SK-N-SH treated with all-trans-retinoic acid at 6 μM for 48 hours (cell line): ENCODE measurements around the gene USP48.
A peak's percentile ranks its signal among the peaks of the same experiment; 100 is the strongest.

ENCODE experiments used
- ATAC-seq: fragments of 200-7000 bp; cut with Tn5 transposase; 3 replicates; pipeline ENCODE4 v1.9.1; 2020; ENCODE audit warnings: mild to moderate bottlenecking, moderate library complexity
- ARNTL ChIP-seq: fragments of 450-650 bp; formaldehyde crosslinking; IDR thresholded peaks from 2 replicates; pipeline ENCODE4 v1.5.0; 2020; ENCODE audit warnings: low read depth, mild to moderate bottlenecking, moderate library complexity, borderline replicate concordance
- BACH2 ChIP-seq: fragments of 250-450 bp; sonication (Bioruptor Pico); IDR thresholded peaks from 2 replicates; pipeline ENCODE4 v1.9.0; 2021; ENCODE audit warnings: mild to moderate bottlenecking, borderline replicate concordance
- CSDC2 ChIP-seq: fragments of 250-450 bp; sonication (Bioruptor Pico); IDR thresholded peaks from 2 replicates; pipeline ENCODE4 v1.5.0; 2020; ENCODE audit warnings: mild to moderate bottlenecking, moderate library complexity
- ESRRG ChIP-seq: fragments of 250-450 bp; sonication (Bioruptor Pico); IDR thresholded peaks from 2 replicates; pipeline ENCODE4 v1.6.1; 2021; ENCODE audit warnings: mild to moderate bottlenecking
- ISL1 ChIP-seq: fragments of 250-450 bp; sonication (Bioruptor Pico); IDR thresholded peaks from 2 replicates; pipeline ENCODE4 v2.1.2; 2022; ENCODE audit warnings: mild to moderate bottlenecking, moderate library complexity
- PPARA ChIP-seq: fragments of 250-450 bp; sonication (Bioruptor Pico); IDR thresholded peaks from 2 replicates; pipeline ENCODE4 v1.5.0; 2020; ENCODE audit warnings: mild to moderate bottlenecking, borderline replicate concordance
- RARB ChIP-seq: fragments of 250-450 bp; sonication (Bioruptor Pico); IDR thresholded peaks from 2 replicates; pipeline ENCODE4 v1.8.0; 2021; ENCODE audit warnings: mild to moderate bottlenecking, moderate library complexity
- SNAI2 ChIP-seq: fragments of 250-450 bp; sonication (Bioruptor Pico); IDR thresholded peaks from 2 replicates; pipeline ENCODE4 v1.5.0; 2020; ENCODE audit warnings: mild to moderate bottlenecking, moderate library complexity
- TCF4 ChIP-seq: fragments of 250-450 bp; sonication (Bioruptor Pico); IDR thresholded peaks from 2 replicates; pipeline ENCODE4 v1.8.0; 2021; ENCODE audit warnings: mild to moderate bottlenecking, moderate library complexity, borderline replicate concordance
- TOX ChIP-seq: fragments of 250-450 bp; sonication (Bioruptor Pico); IDR thresholded peaks from 2 replicates; pipeline ENCODE4 v1.8.0; 2021; ENCODE audit warnings: mild to moderate bottlenecking, moderate library complexity, borderline replicate concordance
- ZC3H10 ChIP-seq: fragments of 250-450 bp; sonication (Bioruptor Pico); IDR thresholded peaks from 2 replicates; pipeline ENCODE4 v1.5.1; 2021; ENCODE audit warnings: mild to moderate bottlenecking, moderate library complexity
- ZFP3 ChIP-seq: fragments of 250-450 bp; sonication (Bioruptor Pico); IDR thresholded peaks from 2 replicates; pipeline ENCODE4 v1.5.0; 2020; ENCODE audit warnings: mild to moderate bottlenecking, moderate library complexity
- ZFP30 ChIP-seq: fragments of 450-650 bp; formaldehyde crosslinking; IDR thresholded peaks from 2 replicates; pipeline ENCODE4 v1.5.0; 2022; ENCODE audit warnings: mild to moderate bottlenecking, moderate library complexity
- ZNF565 ChIP-seq: fragments of 450-650 bp; formaldehyde crosslinking; conservative IDR thresholded peaks from 2 replicates; pipeline ENCODE4 v1.5.0; 2020; ENCODE audit warnings: low read depth, mild to moderate bottlenecking, moderate library complexity
- ZNF8 ChIP-seq: fragments of 450-650 bp; formaldehyde crosslinking; IDR thresholded peaks from 2 replicates; pipeline ENCODE4 v1.5.0; 2020; ENCODE audit warnings: mild to moderate bottlenecking, moderate library complexity
- TF ChIP-seq, protein P1 (sequence below): fragments of 250-450 bp; sonication (Bioruptor Pico); IDR thresholded peaks from 2 replicates; pipeline ENCODE4 v1.8.0; 2021; ENCODE audit warnings: low read depth, mild to moderate bottlenecking, moderate library complexity, borderline replicate concordance
- TF ChIP-seq, protein P2 (sequence below): fragments of 250-450 bp; sonication (Bioruptor Pico); IDR thresholded peaks from 2 replicates; pipeline ENCODE4 v1.5.0; 2020; ENCODE audit warnings: mild to moderate bottlenecking, moderate library complexity
- TF ChIP-seq, protein P3 (sequence below): fragments of 250-450 bp; sonication (Bioruptor Pico); IDR thresholded peaks from 2 replicates; pipeline ENCODE4 v1.5.1; 2020; ENCODE audit warnings: low read depth, mild to moderate bottlenecking, moderate library complexity
- TF ChIP-seq, protein P4 (sequence below): fragments of 250-450 bp; sonication (Bioruptor Pico); IDR thresholded peaks from 2 replicates; pipeline ENCODE4 v1.5.1; 2021; ENCODE audit warnings: mild to moderate bottlenecking, moderate library complexity
- TF ChIP-seq, protein P5 (sequence below): fragments of 250-450 bp; sonication (Bioruptor Pico); IDR thresholded peaks from 2 replicates; pipeline ENCODE4 v1.8.0; 2020; ENCODE audit warnings: mild to moderate bottlenecking, moderate library complexity, borderline replicate concordance

USP48 gene

DNA sequence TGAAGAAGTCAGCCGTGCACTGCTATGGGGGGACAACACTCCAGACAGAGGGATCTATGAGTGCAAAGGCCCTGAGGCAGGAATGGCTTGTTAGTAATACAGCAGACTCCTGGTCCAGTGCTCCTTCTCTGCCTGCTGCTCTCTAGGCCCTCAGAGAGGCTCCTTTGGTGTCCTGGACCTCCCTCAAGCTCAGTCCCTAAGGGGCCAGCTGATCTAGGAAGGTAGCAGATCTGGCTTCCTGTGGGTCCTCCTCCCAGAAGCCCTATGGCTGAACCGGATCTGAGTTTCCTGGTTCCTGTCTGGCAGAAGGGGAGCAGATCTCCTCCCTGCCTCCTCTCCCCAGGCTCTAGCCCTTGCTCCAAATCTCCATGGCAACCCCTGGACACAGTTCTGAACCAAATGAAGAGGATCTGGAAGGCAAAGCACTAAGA is 28.9 kb upstream of the USP48 start, which contains the start of gene LDLRAD2:
LDLRAD2 (plus strand) TSS at position 391 of the 431 bp plus-strand sequence. CDS start 187 bp downstream, outside the sequence.
- TF ChIP-seq TOX (CRISPR knock-in tag) (no peak), SNAI2 (CRISPR knock-in tag) (no peak), BACH2 (no peak)

DNA sequence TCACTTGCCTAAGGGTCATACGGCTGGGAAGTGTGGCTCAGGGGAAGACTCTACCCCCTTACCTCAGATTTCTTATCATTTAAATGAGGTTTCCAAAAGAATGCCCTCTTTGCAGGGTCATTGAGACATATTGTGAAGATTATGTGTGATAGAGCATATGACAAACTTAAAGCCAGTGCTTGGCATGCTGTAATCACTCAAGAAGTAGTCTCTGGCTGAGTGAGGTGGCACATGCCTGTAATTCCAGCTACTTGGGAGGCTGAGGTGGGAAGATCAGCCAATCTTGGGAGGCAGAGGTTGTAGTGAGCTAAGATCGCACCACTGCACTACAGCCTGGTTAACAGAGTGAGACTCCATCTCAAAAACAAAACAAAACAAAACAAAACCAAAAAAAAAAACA is 21.6 kb upstream of the USP48 start:
- TF ChIP-seq, protein P1, sequence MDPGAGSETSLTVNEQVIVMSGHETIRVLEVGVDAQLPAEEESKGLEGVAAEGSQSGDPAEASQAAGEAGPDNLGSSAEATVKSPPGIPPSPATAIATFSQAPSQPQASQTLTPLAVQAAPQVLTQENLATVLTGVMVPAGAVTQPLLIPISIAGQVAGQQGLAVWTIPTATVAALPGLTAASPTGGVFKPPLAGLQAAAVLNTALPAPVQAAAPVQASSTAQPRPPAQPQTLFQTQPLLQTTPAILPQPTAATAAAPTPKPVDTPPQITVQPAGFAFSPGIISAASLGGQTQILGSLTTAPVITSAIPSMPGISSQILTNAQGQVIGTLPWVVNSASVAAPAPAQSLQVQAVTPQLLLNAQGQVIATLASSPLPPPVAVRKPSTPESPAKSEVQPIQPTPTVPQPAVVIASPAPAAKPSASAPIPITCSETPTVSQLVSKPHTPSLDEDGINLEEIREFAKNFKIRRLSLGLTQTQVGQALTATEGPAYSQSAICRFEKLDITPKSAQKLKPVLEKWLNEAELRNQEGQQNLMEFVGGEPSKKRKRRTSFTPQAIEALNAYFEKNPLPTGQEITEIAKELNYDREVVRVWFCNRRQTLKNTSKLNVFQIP (CRISPR knock-in tag): no peak
- no peak for TF ChIP-seq ARNTL (CRISPR knock-in tag)
- TF ChIP-seq ZFP3 (CRISPR knock-in tag): no peak
- TF ChIP-seq PPARA (CRISPR knock-in tag): no peak
- TF ChIP-seq ESRRG (CRISPR knock-in tag): no peak
- TF ChIP-seq, protein P2, sequence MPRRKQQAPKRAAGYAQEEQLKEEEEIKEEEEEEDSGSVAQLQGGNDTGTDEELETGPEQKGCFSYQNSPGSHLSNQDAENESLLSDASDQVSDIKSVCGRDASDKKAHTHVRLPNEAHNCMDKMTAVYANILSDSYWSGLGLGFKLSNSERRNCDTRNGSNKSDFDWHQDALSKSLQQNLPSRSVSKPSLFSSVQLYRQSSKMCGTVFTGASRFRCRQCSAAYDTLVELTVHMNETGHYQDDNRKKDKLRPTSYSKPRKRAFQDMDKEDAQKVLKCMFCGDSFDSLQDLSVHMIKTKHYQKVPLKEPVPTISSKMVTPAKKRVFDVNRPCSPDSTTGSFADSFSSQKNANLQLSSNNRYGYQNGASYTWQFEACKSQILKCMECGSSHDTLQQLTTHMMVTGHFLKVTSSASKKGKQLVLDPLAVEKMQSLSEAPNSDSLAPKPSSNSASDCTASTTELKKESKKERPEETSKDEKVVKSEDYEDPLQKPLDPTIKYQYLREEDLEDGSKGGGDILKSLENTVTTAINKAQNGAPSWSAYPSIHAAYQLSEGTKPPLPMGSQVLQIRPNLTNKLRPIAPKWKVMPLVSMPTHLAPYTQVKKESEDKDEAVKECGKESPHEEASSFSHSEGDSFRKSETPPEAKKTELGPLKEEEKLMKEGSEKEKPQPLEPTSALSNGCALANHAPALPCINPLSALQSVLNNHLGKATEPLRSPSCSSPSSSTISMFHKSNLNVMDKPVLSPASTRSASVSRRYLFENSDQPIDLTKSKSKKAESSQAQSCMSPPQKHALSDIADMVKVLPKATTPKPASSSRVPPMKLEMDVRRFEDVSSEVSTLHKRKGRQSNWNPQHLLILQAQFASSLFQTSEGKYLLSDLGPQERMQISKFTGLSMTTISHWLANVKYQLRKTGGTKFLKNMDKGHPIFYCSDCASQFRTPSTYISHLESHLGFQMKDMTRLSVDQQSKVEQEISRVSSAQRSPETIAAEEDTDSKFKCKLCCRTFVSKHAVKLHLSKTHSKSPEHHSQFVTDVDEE: no peak
- no peak for TF ChIP-seq ZFP30 (CRISPR knock-in tag)
- no peak for ATAC-seq

More for the DNA sequence above, 28.9 kb upstream of the USP48 start, which contains the start of gene LDLRAD2:
- ATAC-seq: peak; percentile 15; the same call in 2 of the 3 replicates

DNA sequence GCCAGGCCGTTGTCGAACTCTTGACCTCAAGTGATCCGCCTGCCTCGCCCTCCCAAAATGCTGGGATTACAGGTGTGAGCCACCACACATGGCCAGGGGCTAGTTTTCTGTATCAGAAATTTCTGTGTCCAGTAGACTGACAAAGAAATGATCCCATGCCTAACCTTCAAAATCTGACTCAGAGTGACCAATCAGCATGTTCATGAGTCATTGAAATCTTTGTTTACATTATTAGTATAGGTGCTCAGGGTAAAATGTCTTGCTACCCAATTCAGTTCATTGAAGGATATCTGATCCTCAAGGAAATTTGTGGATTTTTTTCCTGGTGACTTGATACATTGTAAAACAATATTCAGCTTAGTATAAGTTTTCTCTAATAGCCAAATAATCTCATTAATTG is 18.2 kb upstream of the USP48 start:
- TF ChIP-seq, protein P1 (CRISPR knock-in tag): no peak
- TF ChIP-seq ARNTL (CRISPR knock-in tag) (no peak), ZNF565 (CRISPR knock-in tag) (no peak), ZFP3 (CRISPR knock-in tag) (no peak), ISL1 (no peak), CSDC2 (CRISPR knock-in tag) (no peak), SNAI2 (CRISPR knock-in tag) (no peak), BACH2 (no peak)
- TF ChIP-seq, protein P3, sequence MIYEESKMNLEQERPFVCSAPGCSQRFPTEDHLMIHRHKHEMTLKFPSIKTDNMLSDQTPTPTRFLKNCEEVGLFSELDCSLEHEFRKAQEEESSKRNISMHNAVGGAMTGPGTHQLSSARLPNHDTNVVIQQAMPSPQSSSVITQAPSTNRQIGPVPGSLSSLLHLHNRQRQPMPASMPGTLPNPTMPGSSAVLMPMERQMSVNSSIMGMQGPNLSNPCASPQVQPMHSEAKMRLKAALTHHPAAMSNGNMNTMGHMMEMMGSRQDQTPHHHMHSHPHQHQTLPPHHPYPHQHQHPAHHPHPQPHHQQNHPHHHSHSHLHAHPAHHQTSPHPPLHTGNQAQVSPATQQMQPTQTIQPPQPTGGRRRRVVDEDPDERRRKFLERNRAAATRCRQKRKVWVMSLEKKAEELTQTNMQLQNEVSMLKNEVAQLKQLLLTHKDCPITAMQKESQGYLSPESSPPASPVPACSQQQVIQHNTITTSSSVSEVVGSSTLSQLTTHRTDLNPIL (CRISPR knock-in tag): no peak
- TF ChIP-seq, protein P4, sequence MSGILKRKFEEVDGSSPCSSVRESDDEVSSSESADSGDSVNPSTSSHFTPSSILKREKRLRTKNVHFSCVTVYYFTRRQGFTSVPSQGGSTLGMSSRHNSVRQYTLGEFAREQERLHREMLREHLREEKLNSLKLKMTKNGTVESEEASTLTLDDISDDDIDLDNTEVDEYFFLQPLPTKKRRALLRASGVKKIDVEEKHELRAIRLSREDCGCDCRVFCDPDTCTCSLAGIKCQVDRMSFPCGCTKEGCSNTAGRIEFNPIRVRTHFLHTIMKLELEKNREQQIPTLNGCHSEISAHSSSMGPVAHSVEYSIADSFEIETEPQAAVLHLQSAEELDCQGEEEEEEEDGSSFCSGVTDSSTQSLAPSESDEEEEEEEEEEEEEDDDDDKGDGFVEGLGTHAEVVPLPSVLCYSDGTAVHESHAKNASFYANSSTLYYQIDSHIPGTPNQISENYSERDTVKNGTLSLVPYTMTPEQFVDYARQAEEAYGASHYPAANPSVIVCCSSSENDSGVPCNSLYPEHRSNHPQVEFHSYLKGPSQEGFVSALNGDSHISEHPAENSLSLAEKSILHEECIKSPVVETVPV (CRISPR knock-in tag): no peak
- TF ChIP-seq, all 23 proteins: peak for 0
- no peak; the same call in 2 of the 3 replicates for ATAC-seq

DNA sequence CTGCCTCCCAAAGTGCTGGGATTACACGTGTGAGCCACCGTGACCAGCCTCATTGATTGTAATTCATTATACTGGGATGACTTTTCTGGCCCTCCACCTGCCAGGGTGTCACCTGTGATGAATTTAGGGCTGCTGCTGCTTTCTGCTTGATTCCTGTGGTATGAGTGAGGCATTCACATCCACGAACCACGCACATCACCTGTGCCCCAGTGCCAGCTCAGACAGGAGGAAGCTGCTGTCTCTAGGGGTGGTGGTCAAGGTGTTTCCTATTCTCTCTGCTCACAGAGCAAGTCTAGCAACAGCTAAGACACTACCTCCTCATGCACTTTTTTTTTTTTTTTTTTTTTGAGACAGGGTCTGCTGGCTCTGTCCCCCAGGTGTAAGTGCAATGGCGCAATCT is 16.8 kb upstream of the USP48 start:
- ATAC-seq: no peak
- TF ChIP-seq RARB (CRISPR knock-in tag): no peak
- no peak for TF ChIP-seq PPARA (CRISPR knock-in tag)
- TF ChIP-seq ARNTL (CRISPR knock-in tag): no peak
- no peak for TF ChIP-seq TCF4
- no peak for TF ChIP-seq ZC3H10 (CRISPR knock-in tag)
- TF ChIP-seq, protein P3 (CRISPR knock-in tag): no peak
- TF ChIP-seq TOX (CRISPR knock-in tag): no peak
- TF ChIP-seq, protein P2: no peak
- TF ChIP-seq, protein P5, sequence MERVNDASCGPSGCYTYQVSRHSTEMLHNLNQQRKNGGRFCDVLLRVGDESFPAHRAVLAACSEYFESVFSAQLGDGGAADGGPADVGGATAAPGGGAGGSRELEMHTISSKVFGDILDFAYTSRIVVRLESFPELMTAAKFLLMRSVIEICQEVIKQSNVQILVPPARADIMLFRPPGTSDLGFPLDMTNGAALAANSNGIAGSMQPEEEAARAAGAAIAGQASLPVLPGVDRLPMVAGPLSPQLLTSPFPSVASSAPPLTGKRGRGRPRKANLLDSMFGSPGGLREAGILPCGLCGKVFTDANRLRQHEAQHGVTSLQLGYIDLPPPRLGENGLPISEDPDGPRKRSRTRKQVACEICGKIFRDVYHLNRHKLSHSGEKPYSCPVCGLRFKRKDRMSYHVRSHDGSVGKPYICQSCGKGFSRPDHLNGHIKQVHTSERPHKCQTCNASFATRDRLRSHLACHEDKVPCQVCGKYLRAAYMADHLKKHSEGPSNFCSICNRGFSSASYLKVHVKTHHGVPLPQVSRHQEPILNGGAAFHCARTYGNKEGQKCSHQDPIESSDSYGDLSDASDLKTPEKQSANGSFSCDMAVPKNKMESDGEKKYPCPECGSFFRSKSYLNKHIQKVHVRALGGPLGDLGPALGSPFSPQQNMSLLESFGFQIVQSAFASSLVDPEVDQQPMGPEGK (CRISPR knock-in tag): no peak
- no peak for TF ChIP-seq ZNF8 (CRISPR knock-in tag)
- TF ChIP-seq SNAI2 (CRISPR knock-in tag): no peak
